Measurements from ENCODE around the gene TNFAIP8L1.

Gene TNFAIP8L1

DNA sequence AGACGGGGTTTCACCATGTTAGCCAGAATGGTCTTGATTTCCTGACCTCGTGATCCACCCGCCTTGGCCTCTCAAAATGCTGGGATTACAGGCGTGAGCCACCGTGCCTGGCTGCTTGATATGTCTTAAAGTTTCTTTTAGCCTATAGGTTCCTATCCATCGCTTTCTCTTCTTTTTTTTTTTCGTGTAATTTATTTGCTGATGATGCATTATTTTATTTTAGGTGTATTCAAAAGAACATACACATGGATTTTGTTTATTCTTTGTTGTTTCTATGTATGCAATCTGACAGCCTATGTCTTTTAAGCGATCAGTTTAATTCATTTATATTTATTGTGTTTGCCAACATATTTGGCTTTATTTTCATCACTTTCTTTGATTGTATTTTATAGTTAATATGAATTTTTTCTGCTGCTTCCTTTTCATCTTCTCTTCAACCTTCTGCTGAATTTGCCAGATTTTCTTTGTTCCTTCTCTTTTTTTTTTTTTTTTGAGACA, 26.0 kb upstream of the TNFAIP8L1 start:
- no peak overlapping the region for H3K4me3 ChIP-seq (ENCODE audit: low read length)
- no peak overlapping the region for H2AFZ ChIP-seq (ENCODE audit: low read length)
- H3K9me2 ChIP-seq (replicated peaks; ENCODE audit: insufficient read depth, low read length), result no peaks in the 10 kb centered on the region
- peaks cover 93% of the 10 kb centered on the region for H3K27me3 ChIP-seq (replicated peaks; ENCODE audit: insufficient read depth, low read length)
- H3F3A ChIP-seq (ENCODE audit: insufficient read depth, low read length), result no peaks in the 10 kb centered on the region
- H3K9me3 ChIP-seq (replicated peaks; ENCODE audit: insufficient read depth, low read length), result no peaks in the 10 kb centered on the region
- H4K20me1 ChIP-seq (ENCODE audit: insufficient read depth, low read length), result no peaks in the 10 kb centered on the region
- no peaks in the 10 kb centered on the region for H3K4me1 ChIP-seq (ENCODE audit: low read length)
- no peak overlapping the region for H3K27ac ChIP-seq (ENCODE audit: low read length)
- H3K9ac ChIP-seq (ENCODE audit: low read length), result no peak overlapping the region
- H3K79me2 ChIP-seq (ENCODE audit: low read length), result no peaks in the 10 kb centered on the region
- TF ChIP-seq EZH2phosphoT487 (IDR thresholded peaks at IDR 0.05; ENCODE audit: low read length), result no peak
- TF ChIP-seq, protein P1, sequence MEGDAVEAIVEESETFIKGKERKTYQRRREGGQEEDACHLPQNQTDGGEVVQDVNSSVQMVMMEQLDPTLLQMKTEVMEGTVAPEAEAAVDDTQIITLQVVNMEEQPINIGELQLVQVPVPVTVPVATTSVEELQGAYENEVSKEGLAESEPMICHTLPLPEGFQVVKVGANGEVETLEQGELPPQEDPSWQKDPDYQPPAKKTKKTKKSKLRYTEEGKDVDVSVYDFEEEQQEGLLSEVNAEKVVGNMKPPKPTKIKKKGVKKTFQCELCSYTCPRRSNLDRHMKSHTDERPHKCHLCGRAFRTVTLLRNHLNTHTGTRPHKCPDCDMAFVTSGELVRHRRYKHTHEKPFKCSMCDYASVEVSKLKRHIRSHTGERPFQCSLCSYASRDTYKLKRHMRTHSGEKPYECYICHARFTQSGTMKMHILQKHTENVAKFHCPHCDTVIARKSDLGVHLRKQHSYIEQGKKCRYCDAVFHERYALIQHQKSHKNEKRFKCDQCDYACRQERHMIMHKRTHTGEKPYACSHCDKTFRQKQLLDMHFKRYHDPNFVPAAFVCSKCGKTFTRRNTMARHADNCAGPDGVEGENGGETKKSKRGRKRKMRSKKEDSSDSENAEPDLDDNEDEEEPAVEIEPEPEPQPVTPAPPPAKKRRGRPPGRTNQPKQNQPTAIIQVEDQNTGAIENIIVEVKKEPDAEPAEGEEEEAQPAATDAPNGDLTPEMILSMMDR (IDR thresholded peaks at IDR 0.05; ENCODE audit: low read length), result no peak
- DNase-seq, result no peak
- no peak overlapping the region for H3K4me2 ChIP-seq (ENCODE audit: low read depth, low read length)
- H3K36me3 ChIP-seq (replicated peaks; ENCODE audit: insufficient read depth, low read length), result no peaks in the 10 kb centered on the region

DNA sequence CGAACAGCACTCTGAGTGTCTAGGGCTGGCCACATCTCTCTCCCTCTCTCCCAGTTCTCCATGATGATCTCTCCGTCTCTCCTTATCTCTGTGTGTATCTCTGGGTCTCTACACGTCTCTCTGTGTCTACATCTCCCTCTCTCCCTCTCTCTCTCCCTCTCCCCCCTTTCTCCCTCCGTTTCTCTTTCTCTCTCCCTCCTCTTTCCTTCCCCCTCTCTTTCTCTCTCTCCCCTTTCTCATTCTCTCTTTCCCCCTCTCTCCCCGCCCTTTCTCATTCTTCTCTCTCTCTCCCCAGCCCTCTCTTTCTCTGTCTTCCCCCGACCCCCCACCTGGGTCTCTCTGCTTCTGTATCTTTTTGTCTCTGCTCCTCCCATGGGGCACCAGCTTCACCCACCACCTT, 21.3 kb upstream of the TNFAIP8L1 start:
- Histone ChIP-seq H3K9ac (ENCODE audit: low read length) (no peak overlapping the region), H3K9me3 (replicated peaks; ENCODE audit: insufficient read depth, low read length) (no peaks in the 10 kb centered on the region), H3K4me2 (ENCODE audit: low read depth, low read length) (no peak overlapping the region), H3K79me2 (ENCODE audit: low read length) (no peaks in the 10 kb centered on the region), H3K27me3 (replicated peaks; ENCODE audit: insufficient read depth, low read length) (peaks cover 90% of the 10 kb centered on the region), H2AFZ (ENCODE audit: low read length) (no peak overlapping the region), H3K36me3 (replicated peaks; ENCODE audit: insufficient read depth, low read length) (no peaks in the 10 kb centered on the region), H3K4me1 (ENCODE audit: low read length) (no peaks in the 10 kb centered on the region), H3F3A (ENCODE audit: insufficient read depth, low read length) (no peaks in the 10 kb centered on the region), H3K9me2 (replicated peaks; ENCODE audit: insufficient read depth, low read length) (no peaks in the 10 kb centered on the region), H4K20me1 (ENCODE audit: insufficient read depth, low read length) (no peaks in the 10 kb centered on the region), H3K4me3 (ENCODE audit: low read length) (no peak overlapping the region), H3K27ac (ENCODE audit: low read length) (no peak overlapping the region)
- DNase-seq, result no peak
- TF ChIP-seq EZH2 (optimal IDR thresholded peaks at IDR 0.05; ENCODE audit: low read depth, low read length) (no peak), EZH2phosphoT487 (IDR thresholded peaks at IDR 0.05; ENCODE audit: low read length) (no peak)
- TF ChIP-seq, protein P1 (IDR thresholded peaks at IDR 0.05; ENCODE audit: low read length), result no peak

DNA sequence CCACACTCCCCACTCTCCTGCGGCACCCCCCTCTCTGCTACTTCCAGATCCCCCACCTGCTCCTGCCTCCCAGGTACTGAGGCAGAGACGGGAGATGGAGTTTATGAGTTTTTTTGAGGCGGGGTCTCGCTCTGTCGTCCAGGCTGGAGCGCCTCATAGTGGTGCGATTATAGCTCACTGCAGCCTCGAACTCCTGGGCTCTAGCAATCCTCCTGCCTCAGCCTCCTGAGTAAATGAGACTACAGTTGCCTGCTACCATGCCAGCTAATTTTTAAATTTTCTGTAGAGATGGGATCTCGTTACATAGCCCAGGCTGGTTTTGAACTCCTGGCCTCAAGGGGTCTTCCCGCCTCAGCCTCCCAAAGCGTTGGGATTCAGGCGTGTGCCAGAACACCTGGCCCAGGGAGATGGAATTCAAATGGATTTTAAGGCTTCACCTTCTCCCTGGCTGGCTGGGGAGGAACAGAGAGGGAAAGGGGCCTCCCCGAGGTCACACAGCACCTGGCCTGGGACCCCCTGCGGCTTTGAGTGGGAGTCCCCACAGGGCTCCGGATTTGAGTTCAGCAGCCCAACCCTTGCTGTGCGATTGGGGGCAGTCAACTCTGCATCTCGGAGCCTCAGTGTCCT, 19.5 kb upstream of the TNFAIP8L1 start:
- Histone ChIP-seq H3K4me3 (ENCODE audit: low read length) (no peak overlapping the region), H3K9ac (ENCODE audit: low read length) (no peak overlapping the region)

More for the DNA sequence above, 19.5 kb upstream of the TNFAIP8L1 start:
- Histone ChIP-seq H3K27ac (ENCODE audit: low read length) (no peak overlapping the region), H3K4me2 (ENCODE audit: low read depth, low read length) (no peak overlapping the region), H2AFZ (ENCODE audit: low read length) (no peak overlapping the region), H4K20me1 (ENCODE audit: insufficient read depth, low read length) (no peaks in the 10 kb centered on the region), H3K9me2 (replicated peaks; ENCODE audit: insufficient read depth, low read length) (no peaks in the 10 kb centered on the region), H3K79me2 (ENCODE audit: low read length) (no peaks in the 10 kb centered on the region), H3K9me3 (replicated peaks; ENCODE audit: insufficient read depth, low read length) (no peaks in the 10 kb centered on the region), H3K36me3 (replicated peaks; ENCODE audit: insufficient read depth, low read length) (no peaks in the 10 kb centered on the region), H3K4me1 (ENCODE audit: low read length) (no peaks in the 10 kb centered on the region), H3K27me3 (replicated peaks; ENCODE audit: insufficient read depth, low read length) (peaks cover 88% of the 10 kb centered on the region), H3F3A (ENCODE audit: insufficient read depth, low read length) (no peaks in the 10 kb centered on the region)
- TF ChIP-seq EZH2 (optimal IDR thresholded peaks at IDR 0.05; ENCODE audit: low read depth, low read length), result no peak
- TF ChIP-seq, protein P1 (IDR thresholded peaks at IDR 0.05; ENCODE audit: low read length), result no peak
- no peak for TF ChIP-seq EZH2phosphoT487 (IDR thresholded peaks at IDR 0.05; ENCODE audit: low read length)
- no peak for DNase-seq
